ENCODE measurements around the gene ATM. TPM values are rescaled to one million over a fixed set of nuclear protein-coding genes. Genes with fewer than 3 reads are reported as not detected.

Gene ATM
- total RNA-seq, 1 donor from 2014 or later = 51.2 TPM

GRCh38 chr11:108351468-108351867 lies 128.6 kb downstream of the ATM start:
- no peaks in the 10 kb centered on the region for H4K20me1 ChIP-seq (ENCODE audit: insufficient read depth, low read length)
- no peak for DNase-seq (ENCODE audit: low read depth)
- no peak overlapping the region for H3K27ac Mint-ChIP-seq (ENCODE audit: unreplicated experiment)
- no peak overlapping the region for H3K27ac ChIP-seq (ENCODE audit: low read depth, low read length)
- no peaks in the 10 kb centered on the region for H3K9me3 Mint-ChIP-seq (ENCODE audit: unreplicated experiment)
- no peaks in the 10 kb centered on the region for H3K79me2 ChIP-seq (ENCODE audit: insufficient read depth, low read length)
- no peaks in the 10 kb centered on the region for H3K9me3 ChIP-seq (ENCODE audit: insufficient read depth, low read depth, low read length)
- no peak overlapping the region for H2AFZ ChIP-seq (ENCODE audit: low read depth, low read length)
- no peaks in the 10 kb centered on the region for H3K4me1 Mint-ChIP-seq (ENCODE audit: low read depth, unreplicated experiment)
- no peaks in the 10 kb centered on the region for H3K4me1 ChIP-seq (ENCODE audit: insufficient read depth, low read length)
- peaks cover 41% of the 10 kb centered on the region for H3K36me3 ChIP-seq (ENCODE audit: insufficient read depth, low read length)
- TF ChIP-seq EZH2 (IDR thresholded peaks at IDR 0.05; ENCODE audit: insufficient read depth, low read length) (no peak), CTCF (IDR thresholded peaks at IDR 0.05; ENCODE audit: insufficient read depth, low read depth, low read length) (no peak)
- no peak for FAIRE-seq
- H3K36me3 Mint-ChIP-seq (ENCODE audit: low read depth, unreplicated experiment) = peaks cover 20% of the 10 kb centered on the region
- no peaks in the 10 kb centered on the region for H3K27me3 ChIP-seq (ENCODE audit: insufficient read depth, low read length)
- H3K9ac ChIP-seq (ENCODE audit: low read length) = no peak overlapping the region
- no peaks in the 10 kb centered on the region for H3K27me3 Mint-ChIP-seq (ENCODE audit: low read depth, unreplicated experiment)
- no peak overlapping the region for H3K4me3 ChIP-seq (ENCODE audit: insufficient read depth, low read depth, low read length)
- H3K4me3 Mint-ChIP-seq (ENCODE audit: unreplicated experiment) = no peak overlapping the region
- H3K4me2 ChIP-seq (ENCODE audit: low read length) = no peak overlapping the region

- Histone ChIP-seq H3K36me3 (ENCODE audit: insufficient read depth, low read length) (no peaks in the 10 kb centered on the region), H3K9me3 (ENCODE audit: insufficient read depth, low read depth, low read length) (no peaks in the 10 kb centered on the region), H3K4me2 (ENCODE audit: low read length) (no peak overlapping the region), H3K9ac (ENCODE audit: low read length) (no peak overlapping the region), H2AFZ (ENCODE audit: low read depth, low read length) (no peak overlapping the region), H3K4me3 (ENCODE audit: insufficient read depth, low read depth, low read length) (no peak overlapping the region), H3K4me1 (ENCODE audit: insufficient read depth, low read length) (no peaks in the 10 kb centered on the region), H4K20me1 (ENCODE audit: insufficient read depth, low read length) (no peaks in the 10 kb centered on the region), H3K79me2 (ENCODE audit: insufficient read depth, low read length) (no peaks in the 10 kb centered on the region), H3K27me3 (ENCODE audit: insufficient read depth, low read length) (no peaks in the 10 kb centered on the region), H3K27ac (ENCODE audit: low read depth, low read length) (no peak overlapping the region)
- peaks cover 4% of the 10 kb centered on the region for H3K36me3 Mint-ChIP-seq (ENCODE audit: low read depth, unreplicated experiment)
- DNase-seq (ENCODE audit: low read depth) (peak; percentile 38), FAIRE-seq (no peak)
- no peak overlapping the region for H3K27ac Mint-ChIP-seq (ENCODE audit: unreplicated experiment)
- peaks cover 1% of the 10 kb centered on the region for H3K4me1 Mint-ChIP-seq (ENCODE audit: low read depth, unreplicated experiment)
- H3K4me3 Mint-ChIP-seq (ENCODE audit: unreplicated experiment) = no peak overlapping the region
- H3K27me3 Mint-ChIP-seq (ENCODE audit: low read depth, unreplicated experiment) = no peaks in the 10 kb centered on the region
- H3K9me3 Mint-ChIP-seq (ENCODE audit: unreplicated experiment) = no peaks in the 10 kb centered on the region
- TF ChIP-seq CTCF (IDR thresholded peaks at IDR 0.05; ENCODE audit: insufficient read depth, low read depth, low read length) (no peak), EZH2 (IDR thresholded peaks at IDR 0.05; ENCODE audit: insufficient read depth, low read length) (no peak)
Measured at GRCh38 chr11:108364159-108364558, 141.3 kb downstream of the ATM start.

GRCh38 chr11:108368134-108368533 lies 145.3 kb downstream of the ATM start:
- H3K9me3 Mint-ChIP-seq (ENCODE audit: unreplicated experiment) = peaks cover 1% of the 10 kb centered on the region
- Histone ChIP-seq H2AFZ (ENCODE audit: low read depth, low read length) (no peak overlapping the region), H3K9me3 (ENCODE audit: insufficient read depth, low read depth, low read length) (no peaks in the 10 kb centered on the region), H3K9ac (ENCODE audit: low read length) (no peak overlapping the region), H3K27me3 (ENCODE audit: insufficient read depth, low read length) (no peaks in the 10 kb centered on the region), H3K36me3 (ENCODE audit: insufficient read depth, low read length) (no peaks in the 10 kb centered on the region), H3K4me3 (ENCODE audit: insufficient read depth, low read depth, low read length) (no peak overlapping the region), H3K4me1 (ENCODE audit: insufficient read depth, low read length) (no peaks in the 10 kb centered on the region), H4K20me1 (ENCODE audit: insufficient read depth, low read length) (no peaks in the 10 kb centered on the region), H3K79me2 (ENCODE audit: insufficient read depth, low read length) (no peaks in the 10 kb centered on the region), H3K4me2 (ENCODE audit: low read length) (no peak overlapping the region), H3K27ac (ENCODE audit: low read depth, low read length) (no peak overlapping the region)
- no peaks in the 10 kb centered on the region for H3K27me3 Mint-ChIP-seq (ENCODE audit: low read depth, unreplicated experiment)
- DNase-seq (ENCODE audit: low read depth) (no peak), FAIRE-seq (no peak)
- no peak for TF ChIP-seq EZH2 (IDR thresholded peaks at IDR 0.05; ENCODE audit: insufficient read depth, low read length)
- TF ChIP-seq CTCF (IDR thresholded peaks at IDR 0.05; ENCODE audit: insufficient read depth, low read depth, low read length) = no peak
- H3K4me3 Mint-ChIP-seq (ENCODE audit: unreplicated experiment) = no peak overlapping the region
- H3K27ac Mint-ChIP-seq (ENCODE audit: unreplicated experiment) = no peak overlapping the region
- peaks cover 5% of the 10 kb centered on the region for H3K36me3 Mint-ChIP-seq (ENCODE audit: low read depth, unreplicated experiment)
- H3K4me1 Mint-ChIP-seq (ENCODE audit: low read depth, unreplicated experiment) = peaks cover 1% of the 10 kb centered on the region
